ENCODE measurements around the gene RIMS3. TPM values are rescaled to one million over a fixed set of nuclear protein-coding genes. Genes with fewer than 3 reads are reported as not detected.
"Not testable (repeated sequence)": the region's sequence is repeated elsewhere in the genome, so short reads cannot be mapped to it uniquely, and the experiment has no call there.

RIMS3 gene
- total and polyA plus RNA-seq, 9 donors: 1.3 to 12.6 (median 4.4) TPM

DNA sequence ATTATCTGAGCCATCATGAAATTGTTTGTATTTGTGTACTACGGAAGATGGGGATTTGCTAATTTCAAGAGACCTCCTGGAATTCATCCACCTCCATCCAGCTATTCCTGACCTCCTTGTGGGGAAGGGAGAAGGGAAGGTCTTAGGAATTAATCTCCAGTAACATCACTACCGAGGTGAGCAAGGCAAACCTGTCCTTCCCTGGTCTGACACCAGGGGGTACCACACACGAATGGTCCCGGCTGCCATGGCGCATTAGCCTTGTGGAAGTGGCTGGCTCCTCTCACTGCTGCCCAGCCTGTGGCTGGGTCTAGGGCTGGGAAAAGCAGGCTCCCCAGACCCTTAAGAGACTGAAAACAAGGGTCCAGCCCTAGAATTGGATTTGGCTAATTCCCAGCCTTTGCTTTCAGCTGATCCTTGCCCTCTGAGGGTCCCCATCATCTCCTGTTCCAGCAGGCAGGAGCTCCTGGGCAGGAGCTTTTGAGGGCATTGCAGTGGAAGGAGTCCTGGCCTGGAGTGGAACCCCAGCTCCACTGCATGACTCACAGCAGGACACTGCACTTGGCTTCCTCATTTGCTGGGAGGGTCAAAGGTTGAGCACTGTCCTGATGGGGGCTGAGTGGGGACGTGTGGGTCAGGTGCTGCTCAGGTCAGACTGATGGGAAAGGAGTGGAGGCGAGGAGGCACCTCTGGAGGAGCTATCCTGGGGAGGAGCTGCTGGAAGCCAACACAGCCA, 34.8 kb downstream of the RIMS3 start:
- H3K4me3 ChIP-seq: no peak overlapping the region
- no peaks in the 10 kb centered on the region for H3K27me3 ChIP-seq
- H3K36me3 ChIP-seq: no peaks in the 10 kb centered on the region
- no peak overlapping the region for H3K27ac ChIP-seq
- WGBS, 3 donors: 75 to 87% (median 76%) methylated on average over 7 of the region's 7 CpGs
- H3K4me1 ChIP-seq (ENCODE audit: insufficient read depth): peaks cover 4% of the 10 kb centered on the region
- no peaks in the 10 kb centered on the region for H3K9me3 ChIP-seq
- TF ChIP-seq EP300 (IDR thresholded peaks at IDR 0.05): no peak
- TF ChIP-seq POLR2A (IDR thresholded peaks at IDR 0.05): no peak
- no peak for TF ChIP-seq CTCF (IDR thresholded peaks at IDR 0.05)
- intact Hi-C loops (cut with DNase I): no loop called here
- DNase-seq: no peak

DNA sequence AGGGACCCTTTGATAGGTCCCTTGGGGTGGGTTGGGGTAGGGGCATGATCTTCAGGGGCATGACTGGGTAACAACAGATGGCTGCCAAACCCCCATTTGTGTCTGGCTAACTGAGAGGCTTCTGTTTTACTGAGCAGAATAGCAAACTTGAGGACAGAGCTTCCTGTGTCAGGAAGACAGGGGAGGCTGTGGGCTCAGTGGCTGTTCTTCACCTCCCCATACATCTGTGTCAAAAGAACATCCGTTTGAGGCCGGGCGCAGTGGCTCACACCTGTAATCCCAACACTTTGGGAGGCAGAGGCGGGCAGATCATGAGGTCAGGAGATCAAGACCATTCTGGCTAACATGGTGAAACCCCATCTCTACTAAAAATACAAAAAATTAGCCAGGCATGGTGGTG, 35.9 kb downstream of the RIMS3 start:
- H3K4me1 ChIP-seq (ENCODE audit: insufficient read depth); H3K4me3 ChIP-seq; H3K27ac ChIP-seq; DNase-seq; H3K27me3 ChIP-seq; H3K9me3 ChIP-seq; H3K36me3 ChIP-seq; intact Hi-C loops (cut with DNase I): not testable (repeated sequence)
- WGBS, 3 donors: 84 to 94% (median 93%) methylated on average over 4 of the region's 4 CpGs

- Histone ChIP-seq H3K27ac (no peak overlapping the region), H3K4me3 (no peak overlapping the region), H3K36me3 (no peaks in the 10 kb centered on the region), H3K27me3 (no peaks in the 10 kb centered on the region), H3K9me3 (no peaks in the 10 kb centered on the region), H3K4me1 (ENCODE audit: insufficient read depth) (peaks cover 4% of the 10 kb centered on the region)
- TF ChIP-seq CTCF (IDR thresholded peaks at IDR 0.05) (no peak), POLR2A (IDR thresholded peaks at IDR 0.05) (no peak), EP300 (IDR thresholded peaks at IDR 0.05) (no peak)
- WGBS, 3 donors: 93 to 100% (median 94%) methylated on average over 2 of the region's 2 CpGs
- intact Hi-C loops (cut with DNase I): no loop called here
- no peak for DNase-seq
Observed at GRCh38 chr1:40628903-40629292, 36.6 kb downstream of the RIMS3 start.

DNA sequence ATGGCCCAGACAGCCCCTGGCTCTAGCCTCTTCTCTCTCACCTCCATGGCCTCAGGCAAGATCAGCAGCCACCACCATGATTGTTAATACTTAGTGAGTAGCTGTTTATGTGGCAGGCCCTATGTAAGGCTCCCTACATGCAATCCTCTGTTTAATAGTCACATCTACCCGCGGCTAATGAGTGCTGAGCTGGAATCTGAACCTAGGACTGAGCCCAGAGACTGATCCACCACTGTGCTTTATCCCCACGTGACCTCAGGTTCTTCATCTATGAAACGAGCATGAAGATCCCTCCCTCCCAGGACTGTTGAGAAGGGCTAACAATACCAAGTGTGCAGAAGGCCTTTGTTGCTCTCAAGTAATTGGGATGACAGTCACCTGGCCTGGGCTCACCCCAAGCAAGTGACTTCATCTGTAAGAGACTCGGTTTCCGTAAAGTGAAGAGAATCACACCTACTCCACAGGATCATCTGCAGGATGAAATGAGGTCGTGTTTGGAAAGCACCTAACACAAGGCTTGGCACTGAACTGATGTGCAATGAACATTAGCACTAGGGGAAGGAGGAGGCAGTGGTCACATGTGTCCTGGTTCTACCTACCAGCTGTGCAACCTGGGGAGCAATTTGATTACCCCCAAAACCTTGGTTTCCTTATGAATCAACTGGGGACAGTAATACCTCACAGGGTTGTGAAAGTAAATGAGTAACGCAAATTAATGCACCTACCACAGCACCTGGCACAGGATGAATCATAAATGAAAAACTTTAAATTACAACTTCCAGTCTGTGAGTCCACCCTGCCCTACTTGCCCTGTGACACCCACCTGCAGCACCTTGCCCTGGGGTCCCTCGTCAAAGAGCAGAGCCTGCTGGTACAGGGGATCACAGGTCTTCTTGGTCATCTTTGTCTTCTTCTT, 37.2 kb downstream of the RIMS3 start:
- intact Hi-C loops (cut with DNase I): no loop called here
- peaks cover under 1% of the 10 kb centered on the region for H3K4me1 ChIP-seq (ENCODE audit: insufficient read depth)
- DNase-seq: no peak
- WGBS, 3 donors: 82 to 86% (median 84%) methylated on average over 9 of the region's 9 CpGs
- H3K4me3 ChIP-seq: no peak overlapping the region
- H3K27ac ChIP-seq: no peak overlapping the region
- TF ChIP-seq CTCF (IDR thresholded peaks at IDR 0.05): no peak
- TF ChIP-seq POLR2A (IDR thresholded peaks at IDR 0.05): no peak
- no peak for TF ChIP-seq EP300 (IDR thresholded peaks at IDR 0.05)
- H3K27me3 ChIP-seq: no peaks in the 10 kb centered on the region
- no peaks in the 10 kb centered on the region for H3K36me3 ChIP-seq
- no peaks in the 10 kb centered on the region for H3K9me3 ChIP-seq

DNA sequence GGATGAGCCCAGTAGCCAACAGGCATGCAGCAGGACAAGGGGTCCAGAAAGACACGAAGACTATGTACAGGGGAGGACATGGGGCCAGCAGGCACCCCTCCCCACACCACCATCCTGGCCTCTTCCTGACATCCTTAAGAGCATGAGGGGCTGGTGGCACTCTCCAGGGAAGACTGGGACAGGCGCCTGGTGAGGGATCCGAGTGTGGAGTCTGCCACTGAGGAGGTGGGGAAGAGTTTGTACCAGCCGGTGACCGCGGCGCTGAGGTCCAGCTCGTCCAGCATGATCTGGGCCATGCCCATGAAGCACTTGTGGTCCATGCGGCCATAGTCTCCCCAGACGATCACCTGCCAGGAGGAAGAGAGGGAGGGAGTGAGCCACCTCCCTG, 39.1 kb downstream of the RIMS3 start:
- DNase-seq: no peak
- Histone ChIP-seq H3K27me3 (no peaks in the 10 kb centered on the region), H3K4me3 (no peak overlapping the region), H3K27ac (no peak overlapping the region), H3K9me3 (no peaks in the 10 kb centered on the region), H3K36me3 (no peaks in the 10 kb centered on the region), H3K4me1 (ENCODE audit: insufficient read depth) (no peaks in the 10 kb centered on the region)
- 93 to 95% (median 94%) methylated on average over 10 of the region's 10 CpGs for WGBS, 3 donors
- intact Hi-C loops (cut with DNase I): no loop called here
- TF ChIP-seq POLR2A (IDR thresholded peaks at IDR 0.05): no peak
- no peak for TF ChIP-seq EP300 (IDR thresholded peaks at IDR 0.05)
- no peak for TF ChIP-seq CTCF (IDR thresholded peaks at IDR 0.05)

Data from ovary (tissue), 9 donors.